GM21515 (cell line): Measurements from ENCODE around the gene PRAMEF4.
"Not testable (repeated sequence)": the region's sequence is repeated elsewhere in the genome, so short reads cannot be mapped to it uniquely, and the experiment has no call there.

Experiments
- ATAC-seq: cut with Tn5 transposase; IDR thresholded peaks from one replicate; pipeline ENCODE4 v1.9.1; 2021; ENCODE audit not compliant: unreplicated experiment

PRAMEF4 gene

DNA sequence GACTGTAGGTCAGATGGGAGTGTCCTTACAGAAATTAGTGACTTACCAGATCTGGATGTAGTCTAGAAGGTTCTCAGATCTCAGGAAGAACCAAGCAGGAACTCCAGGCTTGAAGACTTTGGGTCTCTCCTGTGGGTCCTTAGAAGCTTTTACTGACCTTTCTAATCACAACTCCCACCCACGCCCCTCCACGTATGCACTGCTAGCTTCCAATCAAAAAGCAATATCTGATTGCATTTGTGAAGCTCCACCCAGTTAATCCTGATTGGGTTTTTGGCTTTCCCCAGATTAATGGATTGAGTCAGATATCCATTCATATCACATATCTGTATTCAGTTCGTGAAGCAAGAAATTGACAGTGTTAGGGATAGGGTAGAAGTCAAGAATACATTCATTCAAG is at the start of gene PRAMEF4:
Gene PRAMEF4, minus strand, starts transcription at position 101 of the 400 bp plus-strand sequence. CDS start 2,807 bp downstream, outside the sequence.
- ATAC-seq, result not testable (repeated sequence)

DNA sequence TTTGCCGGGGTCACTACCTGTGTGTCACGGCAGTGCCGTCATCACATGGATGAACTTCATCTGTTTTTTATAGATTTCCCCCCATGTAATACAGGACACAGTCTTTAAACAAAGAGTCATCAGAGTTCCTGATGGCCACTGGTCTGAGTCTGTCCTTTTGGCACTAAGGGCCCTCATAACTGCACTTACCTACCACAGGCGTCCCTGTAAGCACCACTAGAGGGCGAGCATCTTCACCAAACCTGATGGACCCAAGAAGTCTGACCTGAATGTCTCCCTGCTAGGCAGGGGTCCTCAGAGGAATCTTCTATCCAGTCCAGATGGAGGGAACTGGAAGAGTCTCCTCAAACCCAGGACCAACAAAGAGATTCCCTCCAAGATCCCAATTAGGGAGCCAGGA is 38.4 kb upstream of the PRAMEF4 start:
- ATAC-seq, result not testable (repeated sequence)

GRCh38 chr1:12921749-12922148 is 35.7 kb upstream of the PRAMEF4 start:
- not testable (repeated sequence) for ATAC-seq

DNA sequence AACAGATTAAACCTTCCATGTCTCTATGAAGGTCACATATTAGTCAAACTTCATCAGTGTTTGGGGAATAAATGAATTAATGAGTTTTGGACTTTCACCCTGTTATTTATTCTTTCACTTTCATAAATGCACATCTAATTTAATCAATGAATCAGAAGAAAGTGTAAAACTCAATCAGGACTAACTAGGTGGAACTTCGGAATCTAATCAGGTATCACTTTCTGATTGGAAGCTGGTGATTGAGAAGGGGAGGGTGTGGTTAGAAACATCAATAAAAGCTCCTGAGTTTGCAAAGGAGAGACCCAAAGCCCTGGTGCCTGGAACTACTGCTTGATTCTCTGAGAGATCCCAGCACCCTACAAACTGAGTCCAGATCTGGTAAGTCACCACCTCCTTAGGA is 30.3 kb upstream of the PRAMEF4 start, which contains the start of gene PRAMEF7:
Gene PRAMEF7, plus strand, starts transcription at position 301 of the 400 bp plus-strand sequence. CDS start 1,083 bp downstream, outside the sequence.
- not testable (repeated sequence) for ATAC-seq

DNA sequence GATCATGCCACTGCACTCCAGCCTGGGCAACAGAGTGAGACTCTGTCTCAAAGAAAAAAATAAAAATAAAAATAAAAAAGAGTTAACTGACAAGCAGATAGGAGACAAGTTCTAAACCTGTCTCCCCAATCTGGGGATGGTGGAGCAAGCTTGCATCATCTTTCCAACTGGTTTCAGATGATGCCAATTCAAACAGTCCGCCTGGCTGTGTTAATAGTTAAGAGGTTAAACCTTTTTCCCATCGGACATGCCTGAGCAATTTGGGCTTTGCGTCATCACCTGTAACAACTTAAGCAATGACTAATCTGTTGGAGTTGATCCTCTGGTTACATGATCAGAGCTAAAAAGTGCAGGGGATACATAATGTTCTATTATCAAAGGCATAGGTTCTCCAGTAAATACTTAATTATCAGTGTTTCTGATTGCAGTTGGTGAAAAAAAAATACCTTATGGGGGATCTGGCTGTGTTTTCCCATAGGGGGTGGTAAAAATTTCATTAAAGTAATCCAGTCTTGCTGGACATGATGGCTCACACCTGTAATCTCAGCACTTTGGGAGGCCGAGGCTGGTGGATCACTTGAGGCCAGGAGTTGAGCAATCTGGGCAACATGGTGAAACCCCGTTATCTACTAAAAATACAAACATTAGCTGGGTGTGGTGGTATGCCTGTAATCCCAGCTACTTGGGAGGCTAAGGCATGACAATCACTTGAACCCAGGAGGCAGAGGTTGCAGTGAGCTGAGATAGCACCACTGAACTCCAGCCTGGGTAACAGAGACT is 18.0 kb upstream of the PRAMEF4 start:
- ATAC-seq, result not testable (repeated sequence)

DNA sequence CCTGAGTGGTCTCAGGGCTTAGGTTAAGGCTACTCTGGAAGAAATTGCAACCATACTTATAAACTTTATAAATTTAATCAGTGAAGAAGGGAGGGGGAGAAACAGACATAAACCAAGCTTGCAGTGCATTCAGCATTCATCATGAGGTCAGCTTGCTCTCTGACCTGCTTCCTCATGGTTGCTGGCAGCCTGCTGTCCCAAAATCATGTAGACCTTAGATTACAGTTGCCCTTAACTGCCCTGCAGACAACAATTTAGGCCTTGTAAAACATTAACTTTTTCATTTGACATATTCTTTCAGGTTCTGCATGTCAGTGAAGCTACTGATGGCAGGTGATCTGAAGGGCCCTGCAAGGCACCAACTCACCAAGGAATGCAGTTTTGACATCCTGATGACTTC is 13.2 kb upstream of the PRAMEF4 start:
- not testable (repeated sequence) for ATAC-seq

DNA sequence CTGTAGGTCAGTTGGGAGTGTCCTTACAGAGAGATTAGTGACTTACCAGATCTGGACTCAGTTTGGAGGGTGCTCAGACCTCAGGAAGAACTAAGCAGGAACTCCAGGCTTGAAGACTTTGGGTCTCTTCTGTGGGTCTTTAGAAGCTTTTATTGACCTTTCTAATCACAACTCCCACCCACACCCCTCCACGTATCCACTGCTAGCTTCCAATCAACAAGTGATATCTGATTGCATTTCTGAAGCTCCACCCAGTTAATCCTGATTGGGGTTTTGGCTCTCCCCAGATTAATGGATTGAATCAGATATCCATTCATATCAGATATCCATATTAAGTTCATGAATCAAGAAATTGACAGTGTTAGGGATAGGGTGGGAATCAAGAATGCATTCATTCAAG is 12.2 kb upstream of the PRAMEF4 start, which contains the start of gene PRAMEF10:
Gene PRAMEF10, minus strand, starts transcription at position 101 of the 400 bp plus-strand sequence. CDS start 2,423 bp downstream, outside the sequence.
- ATAC-seq, result not testable (repeated sequence)

DNA sequence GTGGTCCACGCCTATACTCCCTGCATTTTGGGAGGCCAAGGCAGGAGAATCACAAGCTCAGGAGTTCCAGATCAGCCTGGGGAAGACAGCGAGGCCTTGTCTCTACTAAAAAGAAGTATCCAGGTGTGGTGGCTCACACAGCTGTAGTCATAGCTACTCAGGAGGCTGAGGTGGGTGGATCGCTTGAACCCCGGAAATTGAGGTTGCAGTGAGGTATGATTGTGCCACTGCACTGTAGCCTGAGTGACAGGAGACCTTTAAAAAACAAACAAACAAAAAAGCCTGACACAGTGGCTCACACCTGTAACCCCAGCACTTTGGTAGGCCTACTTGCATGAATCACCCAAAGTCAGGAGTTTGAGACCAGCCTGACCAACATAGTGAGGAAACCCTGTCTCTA is 7.5 kb downstream of the PRAMEF4 start:
- ATAC-seq, result not testable (repeated sequence)

DNA sequence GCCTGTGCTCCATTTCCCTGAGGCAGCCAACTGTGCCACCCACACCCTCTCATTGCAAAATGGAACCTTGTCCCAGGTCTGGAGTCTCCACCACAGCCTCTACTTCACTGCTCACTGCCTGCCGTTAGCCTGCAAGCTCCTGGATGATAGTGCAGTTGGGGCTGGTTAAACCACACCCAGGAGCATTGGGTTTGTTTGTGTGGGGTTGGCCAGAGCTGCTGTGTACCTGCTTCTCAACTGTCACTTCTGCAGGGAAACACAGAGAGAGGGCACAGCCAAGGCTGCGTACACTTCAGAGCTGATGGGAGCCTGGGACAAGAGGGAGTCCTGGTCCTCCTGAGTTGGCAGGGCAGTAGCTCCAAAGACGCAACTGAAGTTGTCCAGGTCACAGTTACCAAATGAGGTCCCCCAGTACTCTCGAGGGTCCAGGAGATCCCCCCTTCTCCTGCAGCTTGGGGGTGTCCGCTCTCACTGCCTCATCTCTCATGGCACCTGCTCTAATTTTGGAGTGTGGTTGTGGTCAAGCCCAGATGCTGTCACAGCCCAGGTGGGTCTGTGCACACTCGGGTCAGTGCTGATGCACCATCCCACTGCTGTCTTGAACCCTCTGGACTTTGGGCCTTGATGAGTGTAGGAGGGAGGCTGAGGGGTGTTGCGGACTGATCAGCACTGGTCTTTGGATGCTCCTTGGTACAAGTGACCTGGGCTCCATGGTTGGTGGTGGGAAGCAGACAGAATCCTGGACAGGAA is 22.7 kb downstream of the PRAMEF4 start:
- ATAC-seq, result not testable (repeated sequence)

DNA sequence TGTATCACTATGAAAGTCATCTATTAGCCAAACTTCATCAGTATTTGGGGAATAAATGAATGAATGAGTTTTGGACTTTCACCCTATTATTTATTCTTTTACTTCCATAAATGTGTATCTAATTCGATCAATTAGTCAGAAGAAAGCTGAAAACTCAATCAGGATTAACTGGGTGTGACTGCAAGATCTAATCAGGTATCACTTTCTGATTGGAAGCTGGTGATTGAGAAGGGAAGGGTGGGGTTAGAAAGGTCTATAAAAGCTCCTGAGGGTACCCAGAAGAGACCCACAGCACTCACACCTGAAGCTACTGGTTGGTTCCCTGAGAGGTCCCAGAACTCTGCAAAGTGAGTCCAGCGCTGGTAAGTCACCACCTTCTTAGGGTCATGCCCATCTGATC is 29.2 kb downstream of the PRAMEF4 start, which contains the start of gene PRAMEF2:
Gene PRAMEF2, plus strand, starts transcription at position 301 of the 400 bp plus-strand sequence. CDS start 1,924 bp downstream, outside the sequence.
- ATAC-seq, result not testable (repeated sequence)

- ATAC-seq, result no peak
Measured at GRCh38 chr1:12851779-12852178, 34.2 kb downstream of the PRAMEF4 start.

DNA sequence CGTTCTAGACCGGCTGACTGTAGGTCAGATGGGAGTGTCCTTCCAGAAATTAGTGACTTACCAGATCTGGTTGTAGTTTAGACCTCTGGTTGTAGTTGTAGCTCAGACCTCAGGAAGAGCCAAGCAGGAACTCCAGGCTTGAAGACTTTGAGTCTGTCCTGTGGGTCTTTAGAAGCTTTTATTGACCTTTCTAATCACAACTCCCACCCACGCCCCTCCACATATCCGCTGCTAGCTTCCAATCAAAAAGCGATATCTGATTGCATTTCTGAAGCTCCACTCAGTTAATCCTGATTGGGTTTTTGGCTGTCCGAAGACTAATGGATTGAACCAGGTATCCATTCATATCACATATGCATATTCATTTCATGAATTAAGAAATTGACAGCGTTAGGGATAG is 37.4 kb downstream of the PRAMEF4 start, which contains the start of gene HNRNPCL1:
Gene HNRNPCL1, minus strand, starts transcription at position 101 of the 400 bp plus-strand sequence. CDS start 431 bp downstream, outside the sequence.
- not testable (repeated sequence) for ATAC-seq

GRCh38 chr1:12833251-12833650 is 52.8 kb downstream of the PRAMEF4 start:
- not testable (repeated sequence) for ATAC-seq

GRCh38 chr1:12831310-12831709 is 54.7 kb downstream of the PRAMEF4 start, which contains the start of gene PRAMEF11:
TSS of gene PRAMEF11 (minus strand) at chr1:12831410. CDS start at chr1:12828789, 2,621 bp downstream.
- ATAC-seq, result not testable (repeated sequence)
